Transverse colon (tissue), 3 donors: ENCODE data around the gene GRIP2.

ENCODE experiments used
- EP300 ChIP-seq: sonication (generic); formaldehyde crosslinking; IDR thresholded peaks from one replicate; pipeline ENCODE4 v1.6.1; 2017; ENCODE audit warnings: antibody characterized with exemption, low read depth
- POLR2A ChIP-seq: fragments of 450-650 bp; IDR thresholded peaks from one replicate; pipeline ENCODE4 v1.6.1; 2016; ENCODE audit warnings: antibody characterized with exemption, mild to moderate bottlenecking, moderate library complexity
- TF ChIP-seq, protein P1 (sequence below), 5 experiments: fragments of 200-600 bp in 3 of 5; fragments of 450-650 bp in 2 of 5; sonication (generic) in 3 of 5; IDR thresholded peaks; 1 replicate in 2 of 5; 2 replicates in 3 of 5; pipeline ENCODE4 v1.5.1; 2016 to 2017; ENCODE audit warnings: antibody characterized with exemption in 5 of 5, inconsistent platforms in 3 of 5, mild to moderate bottlenecking in 2 of 5, moderate library complexity in 1 of 5

DNA sequence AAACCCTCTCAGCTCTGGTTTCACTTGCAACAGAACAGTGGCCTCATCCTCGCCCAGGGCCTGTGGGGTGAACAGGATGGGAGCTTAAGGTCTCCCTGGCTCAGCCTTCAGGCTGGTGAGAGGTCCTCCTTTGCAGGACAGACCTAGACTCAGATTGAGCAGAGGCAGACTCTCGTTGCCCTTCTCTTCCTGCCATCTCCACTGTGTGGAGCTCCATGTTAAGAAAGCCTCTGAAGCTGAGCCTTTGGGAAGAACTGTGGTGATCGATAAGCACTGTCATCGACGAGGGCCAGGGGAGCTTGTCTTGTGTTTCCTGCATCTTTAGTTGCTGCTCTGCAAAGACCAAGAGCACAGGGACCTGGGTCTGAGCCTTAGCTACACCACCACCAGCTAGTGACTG, 37.8 kb upstream of the GRIP2 start:
- TF ChIP-seq, protein P1, sequence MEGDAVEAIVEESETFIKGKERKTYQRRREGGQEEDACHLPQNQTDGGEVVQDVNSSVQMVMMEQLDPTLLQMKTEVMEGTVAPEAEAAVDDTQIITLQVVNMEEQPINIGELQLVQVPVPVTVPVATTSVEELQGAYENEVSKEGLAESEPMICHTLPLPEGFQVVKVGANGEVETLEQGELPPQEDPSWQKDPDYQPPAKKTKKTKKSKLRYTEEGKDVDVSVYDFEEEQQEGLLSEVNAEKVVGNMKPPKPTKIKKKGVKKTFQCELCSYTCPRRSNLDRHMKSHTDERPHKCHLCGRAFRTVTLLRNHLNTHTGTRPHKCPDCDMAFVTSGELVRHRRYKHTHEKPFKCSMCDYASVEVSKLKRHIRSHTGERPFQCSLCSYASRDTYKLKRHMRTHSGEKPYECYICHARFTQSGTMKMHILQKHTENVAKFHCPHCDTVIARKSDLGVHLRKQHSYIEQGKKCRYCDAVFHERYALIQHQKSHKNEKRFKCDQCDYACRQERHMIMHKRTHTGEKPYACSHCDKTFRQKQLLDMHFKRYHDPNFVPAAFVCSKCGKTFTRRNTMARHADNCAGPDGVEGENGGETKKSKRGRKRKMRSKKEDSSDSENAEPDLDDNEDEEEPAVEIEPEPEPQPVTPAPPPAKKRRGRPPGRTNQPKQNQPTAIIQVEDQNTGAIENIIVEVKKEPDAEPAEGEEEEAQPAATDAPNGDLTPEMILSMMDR (IDR thresholded peaks at IDR 0.05), result no peak
- no peak for TF ChIP-seq EP300
- no peak for TF ChIP-seq POLR2A
